NCI-H1105 (cell line): ENCODE data around the gene PSPN.
"Not testable (repeated sequence)": the region's sequence is repeated elsewhere in the genome, so short reads cannot be mapped to it uniquely, and the experiment has no call there.

ENCODE experiments used
- DNase-seq: peaks from one replicate; lab custom pipeline; 2025; lab: John Stamatoyannopoulos, UW

PSPN gene

GRCh38 chr19:6402837-6403608, 27.3 kb upstream of the PSPN start:
- DNase-seq, result no peak

- DNase-seq, result no peak
Measured at GRCh38 chr19:6402058-6402457, 26.3 kb upstream of the PSPN start.

- DNase-seq, result not testable (repeated sequence)
Measured at GRCh38 chr19:6400062-6400944, 24.6 kb upstream of the PSPN start.

- no peak for DNase-seq
Measured at GRCh38 chr19:6396305-6396704, 20.6 kb upstream of the PSPN start.

- no peak for DNase-seq
Measured at GRCh38 chr19:6394831-6395230, 19.1 kb upstream of the PSPN start.

- no peak for DNase-seq
Measured at GRCh38 chr19:6393983-6394412, 18.3 kb upstream of the PSPN start.

- peak; percentile 92 for DNase-seq
Measured at GRCh38 chr19:6393074-6393982, 17.6 kb upstream of the PSPN start, which contains the start of gene GTF2F1. TSS of gene GTF2F1 (minus strand) at chr19:6393164. CDS start at chr19:6392995, 169 bp downstream.

- DNase-seq, result no peak
Measured at GRCh38 chr19:6392221-6393073, 16.7 kb upstream of the PSPN start.

GRCh38 chr19:6387372-6387771, 11.6 kb upstream of the PSPN start:
- DNase-seq, result no peak

- no peak for DNase-seq
Measured at GRCh38 chr19:6384381-6384780, 8.6 kb upstream of the PSPN start.

GRCh38 chr19:6383188-6383587, 7.5 kb upstream of the PSPN start:
- no peak for DNase-seq

GRCh38 chr19:6381030-6381750, 5.5 kb upstream of the PSPN start:
- no peak for DNase-seq

- no peak for DNase-seq
Measured at GRCh38 chr19:6379744-6380143, 4.0 kb upstream of the PSPN start.

GRCh38 chr19:6378486-6378885, 2.8 kb upstream of the PSPN start:
- no peak for DNase-seq

GRCh38 chr19:6378041-6378440, 2.3 kb upstream of the PSPN start:
- no peak for DNase-seq

GRCh38 chr19:6376512-6377190, 918 bp upstream of the PSPN start:
- no peak for DNase-seq

- no peak for DNase-seq
Measured at GRCh38 chr19:6374711-6375410, 872 bp downstream of the PSPN start.

- no peak for DNase-seq
Measured at GRCh38 chr19:6374161-6374709, 1.5 kb downstream of the PSPN start.

GRCh38 chr19:6373813-6374108, 2.0 kb downstream of the PSPN start:
- DNase-seq, result no peak
